NCI-H774 (cell line): Measurements from ENCODE around the gene ATXN1.

ENCODE experiments used
- DNase-seq: peaks from one replicate; lab custom pipeline; 2025; lab: John Stamatoyannopoulos, UW

The ATXN1 gene

DNA sequence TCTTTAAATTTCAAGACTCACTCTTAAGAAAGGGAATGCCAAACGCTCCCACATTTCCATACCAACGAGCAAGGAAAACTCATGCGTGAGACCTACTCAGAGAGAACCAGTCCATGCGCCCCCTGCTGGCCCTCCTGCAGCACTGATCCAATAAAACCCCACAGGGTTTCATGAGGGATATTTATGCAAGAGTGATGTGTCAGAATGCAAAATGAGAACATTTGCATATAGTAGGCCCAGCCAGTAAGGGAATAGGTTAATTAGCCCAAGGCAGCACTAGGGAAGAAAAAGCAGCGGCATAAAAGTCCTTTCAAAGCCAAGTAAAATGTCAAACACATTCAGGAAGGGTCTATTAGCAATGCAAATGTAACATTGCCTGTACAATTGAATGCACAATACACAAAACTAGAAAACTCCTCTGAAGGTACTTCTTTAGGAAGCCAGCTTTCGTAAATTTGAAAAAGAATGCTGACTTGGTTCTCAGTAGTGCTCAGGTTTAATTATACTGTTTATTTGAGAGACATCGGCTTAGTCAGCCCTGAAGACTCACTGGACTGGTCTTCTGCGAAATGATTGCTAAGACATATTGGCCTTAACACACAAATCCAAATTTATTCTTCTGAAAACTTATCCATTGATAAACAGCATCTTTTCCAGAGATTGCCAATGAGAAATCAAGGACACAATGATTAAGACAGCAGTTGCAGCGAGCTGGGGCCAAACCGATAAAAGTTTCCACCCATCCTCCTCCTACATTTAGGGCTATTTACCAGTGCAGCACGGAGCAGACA, 429.7 kb downstream of the ATXN1 start:
- peak; percentile 61 for DNase-seq

DNA sequence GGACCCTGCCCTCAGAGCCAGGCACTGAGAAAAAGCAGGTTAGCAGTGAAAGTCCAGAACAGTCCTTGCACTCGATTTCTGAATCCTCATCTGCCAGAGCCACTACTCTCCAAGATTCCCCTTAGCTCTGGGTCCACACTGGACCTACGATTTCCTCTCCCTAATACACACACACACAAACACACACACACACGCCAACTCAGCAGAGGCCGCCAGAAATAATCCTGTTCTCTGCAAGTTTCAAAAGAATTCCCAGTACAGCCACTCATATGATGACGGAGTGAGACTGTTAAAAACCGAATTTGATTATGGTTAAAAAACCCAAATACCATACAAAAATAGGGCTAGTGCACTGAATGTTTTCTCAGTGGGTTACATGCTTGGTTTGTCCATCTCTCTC, 432.0 kb downstream of the ATXN1 start:
- no peak for DNase-seq

DNA sequence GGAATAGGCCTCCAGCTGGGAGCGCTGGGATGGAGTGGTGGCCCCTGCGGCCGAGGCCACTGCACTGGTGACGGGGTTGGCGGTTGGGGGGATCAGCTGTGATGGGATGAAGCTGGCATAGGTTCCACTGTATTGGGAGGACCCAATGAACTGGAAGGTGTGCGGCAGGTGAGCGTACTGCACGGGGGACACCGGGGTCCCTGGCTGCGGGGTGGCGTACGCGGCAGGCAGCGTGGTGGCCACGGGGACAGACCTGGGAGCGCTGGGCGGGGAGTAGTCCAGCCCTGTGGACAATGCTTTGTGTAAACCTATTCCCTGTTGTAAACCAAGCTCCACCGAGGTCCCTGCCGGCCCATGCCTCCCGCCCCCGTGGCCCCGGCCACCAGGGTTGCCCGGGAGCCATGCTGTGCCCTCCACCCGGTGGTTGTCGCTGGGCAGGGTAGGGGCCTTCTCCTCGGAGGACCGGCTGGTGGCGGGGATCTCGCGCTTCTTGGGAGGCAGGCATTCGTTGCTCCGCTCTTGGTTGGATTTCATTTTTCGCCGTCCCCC, 433.4 kb downstream of the ATXN1 start:
- DNase-seq: no peak

DNA sequence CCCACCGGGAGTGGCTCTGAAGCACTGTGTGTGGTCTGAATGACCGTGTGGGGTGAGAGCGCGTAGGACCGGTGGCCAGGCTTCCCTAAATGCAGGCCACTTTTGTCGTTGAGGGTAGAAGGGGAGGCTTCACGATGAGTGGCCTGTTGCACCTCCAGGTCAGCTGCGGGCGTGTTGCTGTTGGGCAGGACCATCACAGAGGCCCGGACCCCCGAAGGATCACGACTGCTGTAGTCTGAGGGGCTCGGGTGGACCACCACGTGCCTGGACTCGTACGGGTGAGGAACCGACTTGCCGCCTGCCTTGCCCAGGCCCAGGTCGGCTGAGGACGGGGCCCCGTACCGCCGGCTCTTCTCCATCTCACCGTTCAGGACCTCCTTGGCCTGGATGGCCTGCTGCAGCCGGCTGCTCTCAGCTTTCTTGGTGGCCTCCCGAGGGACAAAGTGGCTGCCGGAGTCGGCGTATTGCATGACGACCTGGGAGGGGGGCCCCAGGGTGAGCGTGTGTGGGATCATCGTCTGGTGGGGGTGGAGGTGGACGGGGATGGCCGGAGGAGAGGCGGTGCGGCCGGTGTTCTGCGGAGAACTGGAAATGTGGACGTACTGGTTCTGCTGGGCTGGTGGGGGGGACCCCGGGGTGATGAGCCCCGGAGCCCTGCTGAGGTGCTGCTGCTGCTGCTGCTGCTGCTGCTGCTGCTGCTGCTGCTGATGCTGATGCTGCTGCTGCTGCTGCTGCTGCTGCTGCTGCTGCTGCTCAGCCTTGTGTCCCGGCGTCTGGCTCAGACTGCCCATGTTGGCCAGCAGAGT, 434.1 kb downstream of the ATXN1 start:
- DNase-seq: no peak

DNA sequence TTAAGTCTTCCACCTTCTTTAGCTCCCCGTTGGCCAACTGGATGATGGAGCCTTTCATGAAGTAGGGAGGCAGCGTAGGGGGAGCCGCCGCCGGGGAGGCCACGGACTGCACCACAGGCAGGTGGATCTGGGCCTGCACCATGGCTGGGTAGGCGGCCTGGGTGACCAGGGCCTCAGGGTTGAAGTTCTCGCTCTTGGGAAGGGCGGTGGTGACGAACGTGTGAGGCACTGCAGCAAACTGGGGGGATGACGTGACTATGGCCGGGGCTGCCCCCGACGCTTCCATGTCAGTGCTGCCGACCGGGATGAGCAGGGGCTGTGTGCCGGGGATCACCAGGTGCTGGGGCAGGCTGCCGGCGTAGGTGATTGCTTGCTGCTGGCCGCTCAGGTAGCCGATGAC, 434.7 kb downstream of the ATXN1 start:
- no peak for DNase-seq

DNA sequence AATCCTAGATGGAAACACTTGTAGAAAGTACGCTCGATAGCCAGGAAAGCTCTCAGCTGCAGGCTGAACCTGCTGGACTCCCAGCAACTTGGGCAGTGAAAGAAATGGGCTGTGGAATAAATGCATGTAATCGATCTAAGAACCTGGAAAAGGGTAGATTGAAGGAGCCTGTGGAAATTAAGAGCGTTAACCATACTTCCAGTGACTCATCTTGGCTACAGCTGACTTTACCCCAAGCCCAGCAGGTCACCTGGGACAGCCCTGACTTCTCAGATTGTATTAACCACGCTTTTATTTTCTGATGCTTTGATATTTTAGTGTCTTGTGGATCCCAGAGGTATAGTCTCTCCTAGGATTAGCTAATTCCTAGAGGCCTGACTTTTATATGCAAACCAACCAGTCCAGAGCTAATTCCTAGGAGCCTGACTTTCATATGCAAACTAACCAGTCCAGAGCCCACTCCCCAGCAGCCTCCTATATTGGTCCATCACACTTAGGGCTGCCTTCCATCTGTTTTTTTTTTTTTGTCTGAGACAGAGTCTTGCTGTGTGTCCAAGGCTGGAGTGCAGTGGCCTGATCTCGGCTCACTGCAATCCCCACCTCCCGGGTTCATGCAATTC, 436.5 kb downstream of the ATXN1 start:
- no peak for DNase-seq

DNA sequence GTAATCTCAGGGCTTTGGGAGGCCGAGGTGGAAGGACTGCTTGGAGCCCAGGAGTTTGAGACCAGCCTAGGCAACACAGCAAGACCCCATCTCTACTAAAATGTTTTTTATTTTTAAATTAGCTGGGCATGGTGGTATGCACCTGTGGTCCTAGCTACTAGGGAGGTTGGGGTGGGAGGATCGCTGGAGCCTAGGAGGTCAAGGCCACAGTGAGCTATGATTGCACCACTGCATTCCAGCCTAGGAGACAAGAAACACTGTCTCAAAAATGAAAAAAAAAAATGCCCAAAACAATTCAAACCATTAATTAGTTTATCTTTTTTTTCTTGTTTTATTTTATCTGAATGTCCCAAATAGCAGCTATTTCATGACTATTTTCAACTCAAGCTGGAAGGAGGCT, 437.1 kb downstream of the ATXN1 start:
- no peak for DNase-seq

DNA sequence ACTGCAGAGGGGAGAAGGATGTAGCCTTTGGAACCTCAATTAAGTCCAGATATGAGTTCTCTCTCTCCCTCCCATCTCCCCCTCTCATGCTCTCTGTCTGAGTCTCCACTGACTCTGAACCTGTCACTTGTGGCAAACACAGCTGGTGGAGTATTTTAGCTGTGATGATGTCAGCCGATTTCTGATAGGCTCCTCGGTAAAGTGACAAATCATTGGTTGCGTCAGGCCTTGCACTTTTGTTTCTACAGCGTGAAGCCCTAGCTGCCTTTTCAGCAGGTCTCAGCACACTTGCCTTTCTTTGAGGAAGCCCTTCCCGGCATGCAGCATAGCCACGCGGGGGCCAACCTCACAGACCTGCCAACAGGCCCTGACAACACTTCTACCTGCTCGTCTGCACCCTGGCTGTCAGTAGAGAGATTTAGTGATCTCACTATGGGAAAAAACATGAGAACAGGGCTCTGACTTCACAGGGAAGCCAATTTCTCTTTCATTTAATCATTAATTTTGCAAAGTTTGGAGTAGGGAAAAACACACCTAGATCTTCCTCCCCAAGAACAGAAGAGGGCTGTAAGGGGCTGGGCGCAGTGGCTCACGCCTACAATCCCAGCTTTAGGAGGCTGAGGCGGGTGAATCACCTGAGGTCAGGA, 438.5 kb downstream of the ATXN1 start:
- peak; percentile 86 for DNase-seq

DNA sequence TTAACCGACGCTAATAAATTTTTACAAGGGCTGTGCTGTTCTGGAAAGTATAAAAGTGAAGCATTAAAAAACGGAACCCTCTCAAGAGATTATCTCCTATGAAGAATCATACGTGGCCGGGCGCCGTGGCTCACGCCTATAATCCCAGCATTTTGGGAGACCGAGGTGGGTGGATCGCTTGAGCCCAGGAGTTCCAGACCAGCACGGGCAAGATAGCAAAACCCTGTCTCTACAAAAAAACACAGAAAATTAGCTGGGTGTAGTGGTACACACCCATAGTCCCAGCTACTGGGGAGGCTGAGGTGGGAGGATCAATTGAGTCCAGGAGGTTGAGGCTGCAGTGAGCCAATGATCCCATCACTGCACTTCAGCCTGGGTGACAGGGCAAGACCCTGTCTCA, 439.4 kb downstream of the ATXN1 start:
- DNase-seq: no peak

DNA sequence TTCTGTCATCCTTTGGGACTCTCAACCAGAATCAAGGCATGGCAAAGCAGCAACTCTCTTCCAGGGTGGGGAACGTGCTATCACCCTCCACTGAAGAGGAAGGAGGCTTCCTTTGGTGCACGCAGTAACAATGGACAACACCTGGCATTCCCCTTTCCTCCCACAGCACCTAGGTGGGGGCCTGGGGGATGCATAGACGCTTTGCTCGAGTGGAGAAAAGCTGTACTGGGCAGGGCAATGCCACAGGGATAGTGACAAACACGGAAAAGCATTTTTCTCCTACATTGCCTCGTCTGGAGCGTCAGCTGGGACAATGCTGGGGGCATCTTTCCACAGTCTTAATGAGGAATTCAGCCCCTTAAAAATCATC, 439.9 kb downstream of the ATXN1 start:
- DNase-seq: no peak

DNA sequence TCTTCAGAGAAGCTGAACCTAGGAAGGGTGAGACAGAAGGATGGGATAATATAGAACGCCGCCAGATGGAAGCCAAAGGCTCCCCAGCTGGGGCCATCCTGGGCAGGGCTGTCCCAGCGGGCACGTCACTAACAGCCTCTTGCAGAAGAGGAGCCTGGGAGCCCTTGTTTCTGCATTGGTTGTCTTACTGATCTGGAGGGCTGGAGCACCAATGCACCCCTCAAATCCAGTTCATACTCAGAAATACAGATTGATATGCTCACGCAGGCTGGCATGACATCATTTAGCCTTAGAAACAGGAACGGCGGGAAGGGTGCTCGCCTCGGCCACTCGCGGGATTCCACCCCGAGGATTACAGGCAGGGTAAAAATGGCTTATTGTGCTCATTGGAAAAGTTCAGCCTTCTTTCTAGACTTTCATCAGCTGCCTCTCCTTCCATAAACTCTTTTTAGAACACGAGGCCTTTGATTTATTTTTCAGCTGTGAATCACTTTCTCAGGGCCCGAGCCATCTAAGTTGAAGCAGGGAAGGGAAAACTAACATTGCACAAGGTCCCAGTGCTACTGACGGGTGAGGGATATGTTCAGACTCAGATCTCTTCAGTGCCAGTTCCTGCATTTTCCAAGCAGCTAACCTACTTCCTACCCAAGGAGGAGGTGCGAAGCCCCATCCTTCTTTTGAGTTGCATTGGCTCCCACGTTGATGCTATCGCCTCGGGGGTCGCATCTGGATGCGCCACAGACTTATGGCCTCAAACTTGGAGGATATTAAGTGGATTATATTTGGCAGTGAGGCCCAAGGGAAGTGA, 440.5 kb downstream of the ATXN1 start:
- DNase-seq: no peak

DNA sequence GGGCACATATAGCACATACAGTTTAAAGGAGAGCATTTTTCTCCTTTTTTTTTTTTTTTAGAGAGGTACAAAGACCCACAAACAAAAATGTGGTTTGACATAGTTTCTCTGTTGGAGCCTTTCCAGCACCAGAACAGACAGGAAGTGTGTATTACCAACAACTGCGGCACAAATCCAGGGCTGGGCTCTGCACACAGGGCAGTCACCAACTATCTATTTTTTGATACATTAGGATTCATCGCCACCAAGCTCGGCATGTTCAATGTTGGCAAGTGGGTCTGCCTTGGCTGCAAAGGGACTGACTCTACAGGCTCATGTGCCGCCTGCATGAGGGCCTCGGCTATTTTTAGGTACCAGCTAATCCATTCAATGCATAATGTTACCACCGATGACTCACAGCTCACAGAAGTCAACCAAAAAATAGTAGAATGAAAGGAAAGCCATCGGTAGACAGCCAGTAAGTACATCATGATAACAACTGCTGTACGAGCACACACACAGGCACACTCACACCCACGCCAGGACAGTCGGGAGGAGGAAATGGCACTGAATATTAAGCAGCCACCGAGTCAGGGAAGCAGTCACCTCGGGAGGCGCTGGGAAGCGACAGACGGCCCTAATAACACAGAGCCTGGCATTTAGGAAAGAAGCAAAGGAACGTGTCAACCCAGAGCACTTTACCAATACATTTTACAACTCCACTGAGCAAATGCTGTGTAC, 441.3 kb downstream of the ATXN1 start:
- peak; percentile 75 for DNase-seq

DNA sequence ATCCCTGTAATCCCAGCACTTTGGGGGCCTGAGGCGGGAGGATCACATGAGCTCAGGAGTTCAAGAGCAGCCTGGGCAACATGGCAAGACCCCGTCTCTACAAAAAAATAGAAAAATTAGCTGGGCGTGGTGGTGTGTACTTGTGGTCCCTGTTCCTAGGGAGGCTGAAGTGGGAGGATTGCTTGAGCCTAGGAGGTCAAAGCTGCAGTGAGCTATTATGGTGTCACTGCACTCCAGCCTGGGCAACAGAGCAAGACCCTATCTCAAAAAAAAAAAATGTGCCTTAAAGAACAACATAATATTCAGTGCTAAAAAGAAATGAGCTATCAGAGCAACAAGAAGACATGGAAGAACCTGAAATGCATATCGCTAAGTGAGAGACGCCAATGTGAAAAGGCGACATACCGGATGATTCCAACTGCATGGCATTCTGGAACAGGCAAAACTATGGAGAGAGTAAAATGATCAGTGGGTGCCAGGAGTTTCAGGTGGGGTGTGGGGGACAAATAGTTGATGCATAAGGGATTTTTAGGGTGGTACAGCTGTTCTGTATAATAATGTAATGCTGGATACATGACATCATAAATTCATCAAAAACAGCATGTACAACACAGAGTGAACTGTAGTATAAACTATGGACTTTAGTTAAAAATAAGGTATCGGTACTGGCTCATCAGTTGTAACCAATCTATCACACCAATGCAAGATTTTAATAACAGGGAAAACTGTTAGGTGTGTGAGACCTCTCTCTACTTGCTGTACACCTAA, 442.1 kb downstream of the ATXN1 start:
- DNase-seq: no peak

DNA sequence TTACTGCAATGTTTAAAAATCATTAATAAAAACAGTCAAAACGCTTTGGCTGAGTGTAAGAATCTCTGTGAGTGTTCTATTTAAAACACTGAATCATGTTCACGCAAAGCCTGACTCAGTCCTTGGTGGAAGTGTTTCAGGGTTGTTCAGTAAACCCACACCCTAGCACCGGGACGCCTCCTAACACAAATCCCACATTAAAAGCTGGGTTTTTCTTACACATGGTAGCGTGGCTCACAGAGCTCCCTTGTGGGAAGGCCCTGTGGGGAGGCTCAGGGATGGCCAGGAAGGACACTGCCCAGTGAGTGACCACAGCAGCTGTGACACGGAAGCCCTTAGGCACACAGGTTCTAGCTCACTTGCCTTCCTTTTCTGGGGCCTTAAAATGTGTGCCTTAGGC, 442.7 kb downstream of the ATXN1 start:
- DNase-seq: no peak

DNA sequence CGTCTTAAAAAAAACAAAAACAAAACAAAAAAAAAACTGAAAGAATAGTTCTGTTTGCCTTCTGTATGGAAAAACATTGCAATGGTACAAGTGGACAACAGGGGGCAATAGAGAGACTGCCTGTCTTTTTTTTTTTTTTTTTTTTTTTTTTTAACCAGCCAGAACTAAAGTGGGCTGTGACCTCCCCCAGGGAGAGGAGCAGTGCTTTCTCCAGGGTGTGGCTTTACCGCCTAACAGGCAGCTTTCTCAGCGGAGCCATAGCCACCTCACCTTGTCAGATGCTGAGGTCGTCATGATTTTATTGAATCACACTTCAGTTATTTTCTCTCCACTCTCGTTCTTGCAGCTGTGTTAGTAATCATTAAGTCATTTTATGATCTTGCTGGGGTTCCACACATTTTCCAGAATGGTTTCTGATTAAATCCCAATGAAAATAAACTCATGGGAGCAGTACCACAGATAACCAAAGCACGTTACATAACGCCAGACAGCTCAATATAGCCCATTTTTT, 444.5 kb downstream of the ATXN1 start:
- peak; percentile 19 for DNase-seq

DNA sequence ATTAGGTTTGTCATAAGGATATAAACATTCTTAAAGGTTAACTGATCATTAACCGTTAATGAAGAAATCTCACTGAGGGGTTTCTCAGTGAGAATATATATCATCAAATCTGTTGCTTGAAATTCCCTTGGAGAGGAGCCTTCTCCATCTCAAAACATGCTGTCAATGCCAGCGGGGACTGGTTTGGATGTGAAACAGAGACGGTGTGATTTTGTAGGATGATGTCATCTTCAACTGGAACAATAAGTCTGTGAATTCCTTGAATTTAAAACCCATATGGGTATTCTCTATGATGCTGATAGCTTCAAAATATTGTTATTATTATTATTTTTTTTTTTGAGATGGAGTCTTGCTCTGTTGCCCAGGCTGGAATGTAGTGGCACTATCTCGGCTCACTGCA, 447.0 kb downstream of the ATXN1 start:
- DNase-seq: no peak

DNA sequence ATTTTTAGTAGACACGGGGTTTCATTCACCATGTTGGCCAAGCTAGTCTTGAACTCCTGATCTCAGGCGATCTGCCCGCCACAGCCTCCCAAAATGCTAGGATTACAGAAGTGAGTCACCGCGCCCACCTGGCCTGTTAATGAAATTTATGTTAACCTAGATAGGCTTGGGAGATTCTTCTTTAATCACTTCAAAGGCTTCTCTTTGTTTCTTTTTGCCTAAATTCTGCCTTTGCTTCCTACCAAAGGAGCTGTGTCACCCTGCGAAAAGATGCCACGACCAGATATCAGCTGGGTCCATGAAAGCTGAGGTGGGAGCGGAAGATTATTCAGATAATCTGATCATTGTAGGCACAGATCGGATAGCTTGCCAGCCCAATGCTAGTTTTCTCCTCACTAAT, 447.5 kb downstream of the ATXN1 start:
- DNase-seq: no peak

DNA sequence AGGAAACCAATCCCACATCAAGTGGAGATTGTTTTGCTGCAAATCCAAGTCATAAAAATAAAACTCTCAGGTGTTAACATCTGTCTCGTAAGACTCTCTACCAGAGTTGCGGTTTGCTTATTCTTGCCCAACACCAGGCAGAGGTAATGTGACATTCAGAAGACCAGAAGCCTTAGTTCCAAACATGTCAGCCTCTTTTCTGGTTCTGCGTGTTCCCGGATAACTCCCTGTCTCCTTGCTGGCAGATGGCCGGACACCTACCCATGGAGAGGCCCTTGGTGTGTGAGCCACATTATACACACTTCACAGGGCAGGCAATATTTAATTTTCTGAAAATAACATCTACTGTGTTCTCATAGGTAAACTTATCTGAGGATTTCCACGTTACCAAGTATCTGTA, 449.5 kb downstream of the ATXN1 start:
- no peak for DNase-seq

DNA sequence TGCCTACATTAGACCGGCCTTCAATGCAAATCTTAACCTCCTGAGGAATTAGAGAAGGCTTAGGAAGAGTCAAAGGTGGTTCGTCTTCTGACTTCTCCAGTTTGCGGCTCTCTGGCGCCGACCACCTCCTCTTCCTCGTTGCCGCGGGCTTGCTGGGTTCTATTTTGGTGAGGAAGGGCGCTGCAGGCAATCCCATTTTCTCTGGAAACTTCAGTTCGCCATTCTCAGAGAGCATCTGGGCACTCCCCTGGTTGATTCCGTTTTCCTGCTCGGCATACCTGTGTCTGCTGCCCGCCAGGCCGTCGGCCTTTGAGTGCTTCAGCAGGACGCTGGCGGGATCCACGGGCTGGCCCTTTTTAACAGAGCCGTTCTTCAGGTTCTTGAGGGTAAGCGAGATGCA, 454.9 kb downstream of the ATXN1 start:
- no peak for DNase-seq

DNA sequence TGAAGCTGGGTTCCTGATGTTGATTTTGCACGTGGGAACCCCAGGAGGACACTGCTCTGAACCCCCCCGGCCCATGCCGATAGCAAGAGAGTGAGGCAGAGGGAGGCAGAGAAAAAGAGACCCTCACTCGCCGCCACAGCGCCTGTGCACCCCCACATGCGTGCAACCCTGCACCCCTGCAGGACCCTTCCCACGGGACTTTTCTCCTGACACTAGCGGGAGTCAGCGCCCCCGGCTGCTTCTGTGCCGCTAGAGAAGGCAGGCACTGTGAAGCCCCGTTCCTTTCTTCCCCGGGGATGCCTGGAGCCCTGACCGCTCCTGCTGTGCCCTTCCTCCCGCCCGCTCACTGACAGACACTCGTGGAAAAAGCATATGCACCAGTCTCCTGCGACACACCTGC, 455.5 kb downstream of the ATXN1 start:
- DNase-seq: no peak
